Mesothelial cell of epicardium (in vitro differentiated cells): ENCODE data around the gene PDE4D. TPM values are rescaled to one million over a fixed set of nuclear protein-coding genes. Genes with fewer than 3 reads are reported as not detected.

Source experiments
- DNase-seq, 2 experiments: peaks; one replicate each; pipeline ENCODE4 v3.0.0; 2021; ENCODE audit warnings: low spot score in 2 of 2; ENCODE audit not compliant: unreplicated experiment in 2 of 2
- H3K27ac Mint-ChIP-seq: 2 replicates; pipeline ENCODE4 v1.8.0; 2021; ENCODE audit warnings: mixed read lengths
- H3K27me3 Mint-ChIP-seq: 2 replicates; pipeline ENCODE4 v1.8.0; 2021; ENCODE audit warnings: low read depth, mixed read lengths
- H3K36me3 Mint-ChIP-seq: 2 replicates; pipeline ENCODE4 v1.8.0; 2021; ENCODE audit warnings: mixed read lengths
- H3K4me1 Mint-ChIP-seq: 2 replicates; pipeline ENCODE4 v1.8.0; 2021; ENCODE audit warnings: mixed read lengths
- H3K4me3 Mint-ChIP-seq: 2 replicates; pipeline ENCODE4 v1.8.0; 2021; ENCODE audit warnings: mild to moderate bottlenecking, moderate library complexity, mixed read lengths
- H3K9me3 Mint-ChIP-seq: 2 replicates; pipeline ENCODE4 v1.8.0; 2021; ENCODE audit warnings: mixed read lengths
- CTCF ChIP-seq: fragments of 200-600 bp; sonication (generic); IDR thresholded peaks from one replicate; pipeline ENCODE4 v1.5.0; 2021; ENCODE audit warnings: antibody characterized with exemption; ENCODE audit not compliant: unreplicated experiment
- total RNA-seq: library from RNA; stranded (reverse); gene quantifications from 3 replicates; pipeline ENCODE4 v1.2.1, GENCODE V29; 2021

Gene PDE4D
- total RNA-seq, 1 donor from 2014 or later, result 105 TPM

DNA sequence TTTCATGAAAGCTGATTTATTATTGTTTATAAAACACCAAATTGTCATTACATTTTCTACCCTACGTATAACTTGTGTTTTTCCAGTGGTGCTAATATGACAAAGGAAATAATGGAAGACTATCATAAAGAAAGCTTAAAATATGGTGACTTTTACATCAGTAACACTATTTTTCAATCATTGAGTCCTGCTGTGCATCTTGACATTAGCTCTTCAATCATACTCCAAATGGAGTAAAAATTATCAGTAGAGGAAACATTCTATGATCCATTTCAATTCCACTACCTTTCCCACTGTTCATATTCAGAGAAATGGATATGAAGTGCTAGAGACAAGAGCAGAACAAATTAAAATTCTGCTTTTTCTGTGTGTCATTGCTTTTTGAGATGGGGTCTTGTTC, 774.0 kb downstream of the PDE4D start:
- peaks cover 21% of the 10 kb centered on the region for H3K4me1 Mint-ChIP-seq
- H3K27me3 Mint-ChIP-seq, result no peaks in the 10 kb centered on the region
- no peak for TF ChIP-seq CTCF
- DNase-seq, result no peak
- peaks cover 7% of the 10 kb centered on the region for H3K9me3 Mint-ChIP-seq
- H3K36me3 Mint-ChIP-seq, result peaks cover 7% of the 10 kb centered on the region
- no peak overlapping the region for H3K4me3 Mint-ChIP-seq
- H3K27ac Mint-ChIP-seq, result no peak overlapping the region

DNA sequence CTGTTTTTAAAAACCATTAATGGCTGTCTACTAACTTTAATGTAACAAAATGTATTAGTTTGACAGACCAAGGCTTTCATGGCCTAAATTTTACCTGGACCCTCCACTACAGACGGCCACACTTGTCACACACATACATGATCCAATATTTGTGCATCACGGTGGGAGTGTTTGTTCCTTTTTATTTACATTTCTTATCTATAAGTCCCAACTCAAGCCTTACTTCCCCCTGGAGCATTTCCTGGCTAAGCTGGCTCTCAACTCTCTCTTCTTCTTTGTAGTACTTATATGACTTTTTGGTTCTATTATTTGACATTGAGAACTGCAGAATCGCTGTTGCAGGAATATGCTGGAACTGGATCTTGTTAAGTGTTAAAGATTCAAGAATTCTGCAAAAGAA, 776.2 kb downstream of the PDE4D start:
- H3K27me3 Mint-ChIP-seq, result no peaks in the 10 kb centered on the region
- H3K36me3 Mint-ChIP-seq, result peaks cover 6% of the 10 kb centered on the region
- H3K27ac Mint-ChIP-seq, result peak overlapping the region; percentile 70
- H3K4me1 Mint-ChIP-seq, result peaks cover 21% of the 10 kb centered on the region
- H3K4me3 Mint-ChIP-seq, result no peak overlapping the region
- peaks cover 7% of the 10 kb centered on the region for H3K9me3 Mint-ChIP-seq
- TF ChIP-seq CTCF, result no peak
- no peak for DNase-seq

GRCh38 chr5:59116231-59116865, 777.2 kb downstream of the PDE4D start:
- H3K4me1 Mint-ChIP-seq, result peaks cover 21% of the 10 kb centered on the region
- H3K36me3 Mint-ChIP-seq, result peaks cover 4% of the 10 kb centered on the region
- H3K9me3 Mint-ChIP-seq, result peaks cover 7% of the 10 kb centered on the region
- no peak for TF ChIP-seq CTCF
- no peaks in the 10 kb centered on the region for H3K27me3 Mint-ChIP-seq
- H3K27ac Mint-ChIP-seq, result peak overlapping the region; percentile 60
- H3K4me3 Mint-ChIP-seq, result peak overlapping the region; percentile 4
- DNase-seq, result no peak

- no peak overlapping the region for H3K27ac Mint-ChIP-seq
- H3K4me3 Mint-ChIP-seq, result no peak overlapping the region
- H3K27me3 Mint-ChIP-seq, result no peaks in the 10 kb centered on the region
- TF ChIP-seq CTCF, result no peak
- H3K4me1 Mint-ChIP-seq, result peaks cover 21% of the 10 kb centered on the region
- DNase-seq, result no peak
- no peaks in the 10 kb centered on the region for H3K36me3 Mint-ChIP-seq
- peaks cover 3% of the 10 kb centered on the region for H3K9me3 Mint-ChIP-seq
Measured at GRCh38 chr5:59115345-59115744, 778.2 kb downstream of the PDE4D start.

GRCh38 chr5:59109383-59109782, 784.1 kb downstream of the PDE4D start:
- peaks cover 16% of the 10 kb centered on the region for H3K4me1 Mint-ChIP-seq
- H3K4me3 Mint-ChIP-seq, result no peak overlapping the region
- H3K36me3 Mint-ChIP-seq, result no peaks in the 10 kb centered on the region
- no peak for TF ChIP-seq CTCF
- no peak for DNase-seq
- no peaks in the 10 kb centered on the region for H3K9me3 Mint-ChIP-seq
- peak overlapping the region; percentile 17 for H3K27ac Mint-ChIP-seq
- H3K27me3 Mint-ChIP-seq, result no peaks in the 10 kb centered on the region

- no peak overlapping the region for H3K27ac Mint-ChIP-seq
- peaks cover 26% of the 10 kb centered on the region for H3K4me1 Mint-ChIP-seq
- TF ChIP-seq CTCF, result no peak
- H3K36me3 Mint-ChIP-seq, result no peaks in the 10 kb centered on the region
- H3K27me3 Mint-ChIP-seq, result no peaks in the 10 kb centered on the region
- H3K4me3 Mint-ChIP-seq, result no peak overlapping the region
- DNase-seq, result no peak
- no peaks in the 10 kb centered on the region for H3K9me3 Mint-ChIP-seq
Measured at GRCh38 chr5:59107692-59108091, 785.8 kb downstream of the PDE4D start.
